Stimulated activated naive CD8-positive, alpha-beta T cell treated with anti-CD3 and anti-CD28 coated beads, Interleukin-15, amount 100 ng/mL, for 72 hours (primary cell): Measurements from ENCODE around the gene TINAG.
"Not testable (repeated sequence)": the region's sequence is repeated elsewhere in the genome, so short reads cannot be mapped to it uniquely, and the experiment has no call there.

Experiments
- ATAC-seq: fragments of 150-1000 bp; cut with Tn5 transposase; 2 replicates; pipeline ENCODE4 v1.10.0; 2021; ENCODE audit warnings: mild to moderate bottlenecking, moderate library complexity
- DNase-seq, 2 donors: peaks; one replicate each; pipeline ENCODE4 v3.0.0; 2021 to 2022
- H3K27ac Mint-ChIP-seq, 2 donors: one replicate each; pipeline ENCODE4 v1.8.0; 2022; ENCODE audit warnings: mild to moderate bottlenecking in 2 of 2, mixed read lengths in 2 of 2, moderate library complexity in 2 of 2
- H3K27me3 Mint-ChIP-seq: one replicate; pipeline ENCODE4 v1.8.0; 2022; ENCODE audit warnings: mixed read lengths
- H3K4me1 Mint-ChIP-seq: one replicate; pipeline ENCODE4 v1.8.0; 2022; ENCODE audit warnings: mild to moderate bottlenecking, mixed read lengths
- H3K4me3 Mint-ChIP-seq, 2 donors: one replicate each; pipeline ENCODE4 v1.8.0; 2022; ENCODE audit warnings: mild to moderate bottlenecking in 2 of 2, mixed read lengths in 2 of 2, moderate library complexity in 1 of 2
- H3K9me3 Mint-ChIP-seq, 2 donors: one replicate each; pipeline ENCODE4 v1.8.0; 2022; ENCODE audit warnings: mixed read lengths in 2 of 2

The TINAG gene

GRCh38 chr6:54291146-54291545 lies 17.1 kb upstream of the TINAG start:
- no peak overlapping the region for H3K27ac Mint-ChIP-seq
- ATAC-seq (no peak), DNase-seq (no peak)
- no peak overlapping the region for H3K4me3 Mint-ChIP-seq
- peaks cover 2 to 24% of the 10 kb centered on the region in 2 donors for H3K9me3 Mint-ChIP-seq
- H3K27me3 Mint-ChIP-seq: no peaks in the 10 kb centered on the region
- H3K4me1 Mint-ChIP-seq: peaks cover 13% of the 10 kb centered on the region

GRCh38 chr6:54291738-54292137 lies 16.5 kb upstream of the TINAG start:
- ATAC-seq: peak; percentile 75

GRCh38 chr6:54294965-54295532 lies 13.2 kb upstream of the TINAG start:
- Mint-ChIP-seq H3K4me3 (no peak overlapping the region), H3K9me3 (peaks cover 4 to 16% of the 10 kb centered on the region in 2 donors), H3K4me1 (peaks cover 13% of the 10 kb centered on the region), H3K27ac (no peak overlapping the region), H3K27me3 (no peaks in the 10 kb centered on the region)
- no peak for ATAC-seq
- no peak for DNase-seq

More at GRCh38 chr6:54291738-54292137, 16.5 kb upstream of the TINAG start:
- Mint-ChIP-seq H3K9me3 (peaks cover 4 to 24% of the 10 kb centered on the region in 2 donors), H3K4me1 (peaks cover 13% of the 10 kb centered on the region), H3K27ac (no peak overlapping the region), H3K4me3 (no peak overlapping the region), H3K27me3 (no peaks in the 10 kb centered on the region)
- DNase-seq: no peak

GRCh38 chr6:54299542-54300269 lies 8.5 kb upstream of the TINAG start:
- Mint-ChIP-seq H3K4me3 (no peak overlapping the region), H3K4me1 (no peaks in the 10 kb centered on the region)
- DNase-seq: no peak

GRCh38 chr6:54301770-54302169 lies 6.5 kb upstream of the TINAG start:
- H3K4me3 Mint-ChIP-seq: no peak overlapping the region
- ATAC-seq: no peak
- no peaks in the 10 kb centered on the region for H3K4me1 Mint-ChIP-seq
- H3K27me3 Mint-ChIP-seq: no peaks in the 10 kb centered on the region
- peaks cover 0 to 4% of the 10 kb centered on the region in 2 donors for H3K9me3 Mint-ChIP-seq
- DNase-seq: no peak
- no peak overlapping the region for H3K27ac Mint-ChIP-seq

More at GRCh38 chr6:54299542-54300269, 8.5 kb upstream of the TINAG start:
- Mint-ChIP-seq H3K27me3 (no peaks in the 10 kb centered on the region), H3K9me3 (peaks cover 6 to 8% of the 10 kb centered on the region in 2 donors), H3K27ac (no peak overlapping the region)
- ATAC-seq: no peak

- no peak for DNase-seq
Observed at GRCh38 chr6:54307439-54307910, 766 bp upstream of the TINAG start.

DNA sequence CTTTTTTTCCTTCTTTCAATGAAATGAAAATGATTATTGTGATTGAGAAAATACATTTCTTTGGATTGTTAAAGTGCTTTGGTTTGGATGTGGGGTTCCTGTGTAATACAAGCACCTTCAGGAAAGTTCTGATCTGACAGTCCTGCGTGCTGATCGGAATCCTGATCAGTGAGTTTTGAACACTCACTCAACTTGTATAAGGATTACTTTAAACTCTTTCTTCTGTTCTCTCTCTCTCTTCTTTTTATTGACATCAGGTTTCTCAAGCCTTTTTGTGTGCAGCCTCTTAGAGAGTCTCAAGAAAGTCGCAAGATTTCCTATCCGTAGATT lies 710 bp downstream of the TINAG start:
- no peaks in the 10 kb centered on the region for H3K4me1 Mint-ChIP-seq

More at GRCh38 chr6:54307439-54307910, 766 bp upstream of the TINAG start:
- Mint-ChIP-seq H3K4me1 (no peaks in the 10 kb centered on the region), H3K4me3 (no peak overlapping the region), H3K9me3 (peaks cover 11 to 12% of the 10 kb centered on the region in 2 donors), H3K27me3 (no peaks in the 10 kb centered on the region), H3K27ac (no peak overlapping the region)
- no peak for ATAC-seq

GRCh38 chr6:54310377-54311152 lies 2.3 kb downstream of the TINAG start:
- ATAC-seq (no peak), DNase-seq (no peak)
- no peaks in the 10 kb centered on the region for H3K27me3 Mint-ChIP-seq
- H3K4me1 Mint-ChIP-seq: no peaks in the 10 kb centered on the region
- H3K9me3 Mint-ChIP-seq: peaks cover 11 to 12% of the 10 kb centered on the region in 2 donors
- H3K27ac Mint-ChIP-seq: no peak overlapping the region
- no peak overlapping the region for H3K4me3 Mint-ChIP-seq

More for the DNA sequence above, 710 bp downstream of the TINAG start:
- Mint-ChIP-seq H3K4me3 (no peak overlapping the region), H3K27me3 (no peaks in the 10 kb centered on the region), H3K27ac (no peak overlapping the region), H3K9me3 (peaks cover 11 to 12% of the 10 kb centered on the region in 2 donors)
- DNase-seq: no peak
- ATAC-seq: no peak

DNA sequence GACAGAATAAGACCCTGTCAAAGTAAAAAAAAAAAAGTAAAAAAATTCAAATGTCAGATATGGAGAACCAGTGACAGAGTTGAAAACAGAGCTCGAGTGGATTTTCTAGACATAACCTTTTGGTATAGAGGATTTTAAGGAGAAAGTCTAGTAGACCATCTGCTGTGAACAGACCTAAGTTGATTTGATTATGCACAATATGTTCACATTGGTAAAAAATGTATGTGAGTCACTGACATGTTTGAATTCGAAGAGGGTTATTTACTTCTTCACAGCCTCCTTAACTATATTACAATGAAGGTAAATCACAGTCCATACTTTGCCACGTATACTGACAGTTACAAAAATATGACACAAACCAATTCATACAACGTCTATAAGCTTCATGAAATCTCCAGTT lies 7.4 kb downstream of the TINAG start:
- ATAC-seq: no peak
- Mint-ChIP-seq H3K4me3 (no peak overlapping the region), H3K4me1 (no peaks in the 10 kb centered on the region), H3K27ac (no peak overlapping the region), H3K27me3 (no peaks in the 10 kb centered on the region), H3K9me3 (peaks cover 7 to 9% of the 10 kb centered on the region in 2 donors)
- no peak for DNase-seq

DNA sequence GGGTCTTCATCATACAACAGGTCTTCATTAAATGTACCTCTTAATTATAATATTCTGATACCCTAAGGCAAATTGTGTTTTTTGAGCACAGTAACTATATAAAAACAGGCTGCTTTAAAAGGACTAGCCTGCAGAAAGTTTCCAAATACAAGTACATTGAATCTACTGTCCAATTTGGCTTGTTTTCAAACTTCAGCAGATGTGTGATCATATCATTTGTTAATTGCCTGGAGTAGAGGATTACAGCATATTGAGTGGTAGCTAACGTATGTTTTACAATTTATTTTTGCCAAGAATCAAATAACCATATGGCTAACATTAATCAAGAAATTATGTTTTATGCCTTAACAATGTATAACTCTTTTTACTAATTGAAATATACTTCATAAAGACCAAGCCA lies 12.6 kb downstream of the TINAG start:
- Mint-ChIP-seq H3K4me1 (no peaks in the 10 kb centered on the region), H3K27me3 (no peaks in the 10 kb centered on the region), H3K9me3 (peaks cover 0 to 5% of the 10 kb centered on the region in 2 donors), H3K27ac (no peak overlapping the region), H3K4me3 (no peak overlapping the region)
- DNase-seq (no peak), ATAC-seq (no peak)

GRCh38 chr6:54327631-54328030 lies 19.4 kb downstream of the TINAG start:
- H3K27ac Mint-ChIP-seq: no peak overlapping the region
- no peak overlapping the region for H3K4me3 Mint-ChIP-seq
- no peaks in the 10 kb centered on the region for H3K4me1 Mint-ChIP-seq
- no peaks in the 10 kb centered on the region for H3K27me3 Mint-ChIP-seq
- ATAC-seq: no peak
- H3K9me3 Mint-ChIP-seq: peaks cover 20 to 44% of the 10 kb centered on the region in 2 donors
- no peak for DNase-seq

GRCh38 chr6:54331571-54331970 lies 23.3 kb downstream of the TINAG start:
- not testable (repeated sequence) for DNase-seq, ATAC-seq, H3K4me1 Mint-ChIP-seq, H3K27me3 Mint-ChIP-seq, H3K27ac Mint-ChIP-seq, H3K4me3 Mint-ChIP-seq
- peaks cover 25 to 47% of the 10 kb centered on the region in 2 donors for H3K9me3 Mint-ChIP-seq

GRCh38 chr6:54335871-54336270 lies 27.6 kb downstream of the TINAG start:
- DNase-seq (no peak), ATAC-seq (no peak)
- no peak overlapping the region for H3K27ac Mint-ChIP-seq
- no peaks in the 10 kb centered on the region for H3K4me1 Mint-ChIP-seq
- H3K4me3 Mint-ChIP-seq: no peak overlapping the region
- peaks cover 9 to 15% of the 10 kb centered on the region in 2 donors for H3K9me3 Mint-ChIP-seq
- no peaks in the 10 kb centered on the region for H3K27me3 Mint-ChIP-seq

DNA sequence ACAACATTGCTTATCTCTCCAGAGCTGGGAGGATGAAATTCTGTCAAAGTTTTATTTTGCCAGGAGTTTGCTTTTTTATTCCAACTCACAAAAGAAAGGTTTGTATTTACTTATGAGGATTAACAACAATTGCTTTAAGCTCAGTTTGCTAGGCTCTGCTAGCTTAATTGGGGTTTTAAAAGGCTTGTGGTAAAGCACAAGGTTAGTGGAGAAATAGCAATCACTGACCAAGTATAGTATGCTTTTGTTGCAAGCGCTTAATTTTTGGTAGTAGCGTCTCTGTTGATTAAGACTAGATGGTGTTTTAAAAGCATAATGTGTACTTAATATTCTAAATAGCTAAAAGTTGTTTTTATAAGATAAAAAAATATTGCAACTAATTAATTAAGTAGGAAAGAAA lies 45.7 kb downstream of the TINAG start:
- DNase-seq (no peak), ATAC-seq (no peak)
- Mint-ChIP-seq H3K4me3 (no peak overlapping the region), H3K9me3 (peaks cover 8 to 15% of the 10 kb centered on the region in 2 donors), H3K27me3 (no peaks in the 10 kb centered on the region), H3K4me1 (no peaks in the 10 kb centered on the region), H3K27ac (no peak overlapping the region)

DNA sequence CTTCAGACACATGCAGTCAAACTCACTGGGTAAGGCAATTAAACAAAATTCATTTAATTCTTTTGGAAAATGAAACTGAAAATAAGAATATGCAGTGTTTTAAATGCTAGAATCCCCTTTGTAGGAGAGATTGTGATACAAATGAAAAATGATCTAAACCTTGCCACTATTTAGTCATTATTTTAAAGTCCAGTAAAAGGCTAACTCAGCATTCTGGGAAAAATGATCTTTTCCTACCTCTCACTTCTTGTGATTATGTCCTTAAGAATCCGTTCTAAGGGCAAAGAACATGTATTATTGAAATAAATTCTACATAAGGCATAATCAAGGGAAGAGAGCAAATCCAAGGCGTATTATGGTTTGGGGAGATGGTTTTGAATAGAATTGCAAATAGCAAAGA lies 46.4 kb downstream of the TINAG start:
- DNase-seq (no peak), ATAC-seq (no peak)
- no peak overlapping the region for H3K4me3 Mint-ChIP-seq
- no peaks in the 10 kb centered on the region for H3K27me3 Mint-ChIP-seq
- no peak overlapping the region for H3K27ac Mint-ChIP-seq
- H3K9me3 Mint-ChIP-seq: peaks cover 8 to 15% of the 10 kb centered on the region in 2 donors
- H3K4me1 Mint-ChIP-seq: no peaks in the 10 kb centered on the region

GRCh38 chr6:54357141-54357540 lies 48.9 kb downstream of the TINAG start:
- no peaks in the 10 kb centered on the region for H3K4me1 Mint-ChIP-seq
- peaks cover 14 to 19% of the 10 kb centered on the region in 2 donors for H3K9me3 Mint-ChIP-seq
- H3K4me3 Mint-ChIP-seq: no peak overlapping the region
- DNase-seq (no peak), ATAC-seq (no peak)
- no peak overlapping the region for H3K27ac Mint-ChIP-seq
- no peaks in the 10 kb centered on the region for H3K27me3 Mint-ChIP-seq
